ENCODE measurements around the gene GPHN. TPM values are rescaled to one million over a fixed set of nuclear protein-coding genes. Genes with fewer than 3 reads are reported as not detected.

The GPHN gene
- polyA plus RNA-seq, 1 of the 3 experiments (the other 2 are of a cell fraction): 6.9 TPM

DNA sequence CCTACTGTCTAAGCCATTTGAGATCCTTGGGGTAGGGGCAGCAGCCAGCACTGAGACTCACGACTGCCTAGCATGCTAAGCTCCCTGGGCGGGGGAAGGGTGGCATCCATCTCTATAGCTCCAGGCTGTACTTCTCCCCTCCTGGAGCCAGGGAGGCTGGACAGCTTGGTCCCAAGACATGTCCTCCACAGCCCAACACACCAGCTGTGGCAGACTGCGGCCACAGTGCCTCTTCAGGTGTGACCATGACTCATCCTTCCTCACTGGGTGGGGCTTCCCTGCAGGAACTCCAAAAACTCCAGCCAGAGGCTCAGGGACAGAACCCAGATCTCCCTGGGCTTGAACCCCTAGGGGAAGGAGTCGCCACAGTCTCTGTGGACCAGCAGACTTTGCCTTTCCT, 193.9 kb downstream of the GPHN start:
- TF ChIP-seq MXI1 (IDR thresholded peaks at IDR 0.05; ENCODE audit: low read depth, low read length) (no peak), RXRA (IDR thresholded peaks at IDR 0.05; ENCODE audit: borderline replicate concordance, low read depth) (no peak), TCF12 (IDR thresholded peaks at IDR 0.05) (no peak), TEAD4 (IDR thresholded peaks at IDR 0.05; ENCODE audit: borderline replicate concordance, insufficient read depth) (no peak), GATA2 (CRISPR knock-in tag; IDR thresholded peaks at IDR 0.05) (no peak), GABPA (IDR thresholded peaks at IDR 0.05; ENCODE audit: low read depth) (no peak), CHD2 (IDR thresholded peaks at IDR 0.05; ENCODE audit: low read length, partially characterized antibody) (no peak), EP300 (IDR thresholded peaks at IDR 0.05; ENCODE audit: borderline replicate concordance in 1 of 2, low read depth in 1 of 2, low read length in 1 of 2) (no peak)
- TF ChIP-seq, protein P1, sequence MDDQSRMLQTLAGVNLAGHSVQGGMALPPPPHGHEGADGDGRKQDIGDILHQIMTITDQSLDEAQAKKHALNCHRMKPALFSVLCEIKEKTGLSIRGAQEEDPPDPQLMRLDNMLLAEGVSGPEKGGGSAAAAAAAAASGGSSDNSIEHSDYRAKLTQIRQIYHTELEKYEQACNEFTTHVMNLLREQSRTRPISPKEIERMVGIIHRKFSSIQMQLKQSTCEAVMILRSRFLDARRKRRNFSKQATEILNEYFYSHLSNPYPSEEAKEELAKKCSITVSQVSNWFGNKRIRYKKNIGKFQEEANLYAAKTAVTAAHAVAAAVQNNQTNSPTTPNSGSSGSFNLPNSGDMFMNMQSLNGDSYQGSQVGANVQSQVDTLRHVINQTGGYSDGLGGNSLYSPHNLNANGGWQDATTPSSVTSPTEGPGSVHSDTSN (IDR thresholded peaks at IDR 0.05): no peak
- TF ChIP-seq, protein P2, sequence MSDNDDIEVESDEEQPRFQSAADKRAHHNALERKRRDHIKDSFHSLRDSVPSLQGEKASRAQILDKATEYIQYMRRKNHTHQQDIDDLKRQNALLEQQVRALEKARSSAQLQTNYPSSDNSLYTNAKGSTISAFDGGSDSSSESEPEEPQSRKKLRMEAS (IDR thresholded peaks at IDR 0.05; ENCODE audit: low read depth): no peak
- TF ChIP-seq, protein P3, sequence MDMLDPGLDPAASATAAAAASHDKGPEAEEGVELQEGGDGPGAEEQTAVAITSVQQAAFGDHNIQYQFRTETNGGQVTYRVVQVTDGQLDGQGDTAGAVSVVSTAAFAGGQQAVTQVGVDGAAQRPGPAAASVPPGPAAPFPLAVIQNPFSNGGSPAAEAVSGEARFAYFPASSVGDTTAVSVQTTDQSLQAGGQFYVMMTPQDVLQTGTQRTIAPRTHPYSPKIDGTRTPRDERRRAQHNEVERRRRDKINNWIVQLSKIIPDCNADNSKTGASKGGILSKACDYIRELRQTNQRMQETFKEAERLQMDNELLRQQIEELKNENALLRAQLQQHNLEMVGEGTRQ (IDR thresholded peaks at IDR 0.05; ENCODE audit: borderline replicate concordance, low read depth, low read length): no peak
- Histone ChIP-seq H3K9ac (no peak overlapping the region), H3K9me2 (no peaks in the 10 kb centered on the region), H3K27ac (ENCODE audit: low read depth in 2 of 2, low read length in 1 of 2) (no peak overlapping the region), H3F3A (replicated peaks; ENCODE audit: insufficient read depth) (no peaks in the 10 kb centered on the region), H3K4me1 (ENCODE audit: control insufficient read depth in 1 of 2, insufficient read depth in 2 of 2, low read depth in 1 of 2, low read length in 1 of 2) (no peaks in the 10 kb centered on the region), H4K20me1 (ENCODE audit: insufficient read depth) (no peaks in the 10 kb centered on the region), H3K9me3 (no peaks in the 10 kb centered on the region), H3K27me3 (ENCODE audit: insufficient read depth) (no peaks in the 10 kb centered on the region), H3K4me2 (no peak overlapping the region), H3K79me2 (ENCODE audit: insufficient read depth) (no peaks in the 10 kb centered on the region), H3K4me3 (ENCODE audit: low read depth in 2 of 2, low read length in 1 of 2) (no peak overlapping the region), H3K36me3 (replicated peaks in 1 of 2; ENCODE audit: control insufficient read depth in 1 of 2, insufficient read depth in 2 of 2, low read length in 1 of 2) (no peaks in the 10 kb centered on the region), H2AFZ (ENCODE audit: low read depth) (no peak overlapping the region)
- POLR2A ChIA-PET: no interaction called here
- CTCF ChIA-PET: no interaction called here
- no peak for DNase-seq
- 100% methylated on average over 1 of the region's 4 CpGs for WGBS (ENCODE audit: low lambda C conversion rate)

DNA sequence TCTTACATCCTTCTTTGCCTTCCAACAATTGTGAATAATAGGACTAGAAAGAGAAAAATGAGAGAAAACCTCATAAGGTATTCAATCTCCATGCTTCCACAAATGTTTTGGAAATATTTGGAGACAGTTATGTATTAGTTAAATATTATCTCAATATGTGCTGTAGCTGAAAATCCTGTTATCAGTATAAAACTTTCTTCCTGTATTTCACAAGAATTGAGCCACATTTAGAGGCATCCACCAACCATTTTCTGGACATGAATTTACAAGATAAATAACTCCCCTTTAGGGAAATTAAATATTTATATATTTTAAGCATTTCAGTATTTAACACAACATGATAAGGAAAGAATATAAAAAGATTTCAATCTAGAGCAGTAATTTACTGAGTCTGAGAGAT, 200.3 kb downstream of the GPHN start:
- no peak for DNase-seq
- no peaks in the 10 kb centered on the region for H3K9me3 ChIP-seq
- H3K4me1 ChIP-seq (ENCODE audit: control insufficient read depth in 1 of 2, insufficient read depth in 2 of 2, low read depth in 1 of 2, low read length in 1 of 2): no peaks in the 10 kb centered on the region
- no peak overlapping the region for H2AFZ ChIP-seq (ENCODE audit: low read depth)
- ChIA-PET CTCF (no interaction called here), POLR2A (no interaction called here)
- no peaks in the 10 kb centered on the region for H4K20me1 ChIP-seq (ENCODE audit: insufficient read depth)
- no peaks in the 10 kb centered on the region for H3K79me2 ChIP-seq (ENCODE audit: insufficient read depth)
- H3K27me3 ChIP-seq (ENCODE audit: insufficient read depth): no peaks in the 10 kb centered on the region
- H3K36me3 ChIP-seq (replicated peaks in 1 of 2; ENCODE audit: control insufficient read depth in 1 of 2, insufficient read depth in 2 of 2, low read length in 1 of 2): no peaks in the 10 kb centered on the region
- no peak overlapping the region for H3K4me2 ChIP-seq
- no peaks in the 10 kb centered on the region for H3F3A ChIP-seq (replicated peaks; ENCODE audit: insufficient read depth)
- H3K9ac ChIP-seq: no peak overlapping the region
- H3K9me2 ChIP-seq: no peaks in the 10 kb centered on the region
- TF ChIP-seq GATA2 (CRISPR knock-in tag; IDR thresholded peaks at IDR 0.05) (no peak), YY1 (IDR thresholded peaks at IDR 0.05; ENCODE audit: low read depth) (no peak)
- TF ChIP-seq, protein P4, sequence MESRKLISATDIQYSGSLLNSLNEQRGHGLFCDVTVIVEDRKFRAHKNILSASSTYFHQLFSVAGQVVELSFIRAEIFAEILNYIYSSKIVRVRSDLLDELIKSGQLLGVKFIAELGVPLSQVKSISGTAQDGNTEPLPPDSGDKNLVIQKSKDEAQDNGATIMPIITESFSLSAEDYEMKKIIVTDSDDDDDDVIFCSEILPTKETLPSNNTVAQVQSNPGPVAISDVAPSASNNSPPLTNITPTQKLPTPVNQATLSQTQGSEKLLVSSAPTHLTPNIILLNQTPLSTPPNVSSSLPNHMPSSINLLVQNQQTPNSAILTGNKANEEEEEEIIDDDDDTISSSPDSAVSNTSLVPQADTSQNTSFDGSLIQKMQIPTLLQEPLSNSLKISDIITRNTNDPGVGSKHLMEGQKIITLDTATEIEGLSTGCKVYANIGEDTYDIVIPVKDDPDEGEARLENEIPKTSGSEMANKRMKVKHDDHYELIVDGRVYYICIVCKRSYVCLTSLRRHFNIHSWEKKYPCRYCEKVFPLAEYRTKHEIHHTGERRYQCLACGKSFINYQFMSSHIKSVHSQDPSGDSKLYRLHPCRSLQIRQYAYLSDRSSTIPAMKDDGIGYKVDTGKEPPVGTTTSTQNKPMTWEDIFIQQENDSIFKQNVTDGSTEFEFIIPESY (IDR thresholded peaks at IDR 0.05; ENCODE audit: borderline replicate concordance, low read depth): no peak
- no peak overlapping the region for H3K4me3 ChIP-seq (ENCODE audit: low read depth in 2 of 2, low read length in 1 of 2)
- H3K27ac ChIP-seq (ENCODE audit: low read depth in 2 of 2, low read length in 1 of 2): no peak overlapping the region

Measured in SK-N-SH (cell line).